ENCODE data around the gene IGSF9B.

The IGSF9B gene

GRCh38 chr11:133897331-133897650 is 59.5 kb downstream of the IGSF9B start:
- DNase-seq: no peak

DNA sequence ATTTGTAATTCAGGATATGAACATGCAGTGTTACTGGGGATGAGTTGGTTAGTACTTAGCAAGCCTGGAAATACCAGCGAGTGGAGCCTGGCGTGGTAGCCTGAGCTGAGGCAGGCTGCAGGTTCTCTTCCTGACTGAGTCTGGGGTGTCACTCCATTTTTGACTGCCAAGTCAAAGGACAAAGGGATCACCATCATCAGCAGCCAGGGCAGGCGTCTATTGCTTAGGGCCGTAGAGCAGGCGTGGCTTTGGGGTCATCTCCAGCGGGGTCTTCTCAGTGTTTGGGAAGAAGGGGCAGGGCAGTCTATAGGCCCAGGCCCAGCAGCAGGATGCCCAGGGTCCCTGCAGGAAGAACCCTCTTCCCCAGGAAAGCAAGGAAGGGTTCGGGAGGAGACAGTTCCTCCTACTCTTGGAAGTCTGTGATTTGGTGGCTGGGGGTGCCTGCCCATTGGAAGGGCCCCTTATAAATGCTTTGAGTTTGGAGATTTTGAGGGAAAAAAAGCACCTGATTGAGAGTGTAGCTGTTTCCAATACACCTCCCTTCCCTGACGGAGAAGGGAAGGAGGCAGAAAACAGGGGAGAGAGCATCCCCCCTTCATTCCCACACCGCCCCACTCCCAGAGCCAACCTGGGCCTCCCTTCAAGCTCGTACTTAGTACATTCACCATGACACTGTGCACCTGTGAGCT is 60.0 kb downstream of the IGSF9B start:
- no peak for DNase-seq

DNA sequence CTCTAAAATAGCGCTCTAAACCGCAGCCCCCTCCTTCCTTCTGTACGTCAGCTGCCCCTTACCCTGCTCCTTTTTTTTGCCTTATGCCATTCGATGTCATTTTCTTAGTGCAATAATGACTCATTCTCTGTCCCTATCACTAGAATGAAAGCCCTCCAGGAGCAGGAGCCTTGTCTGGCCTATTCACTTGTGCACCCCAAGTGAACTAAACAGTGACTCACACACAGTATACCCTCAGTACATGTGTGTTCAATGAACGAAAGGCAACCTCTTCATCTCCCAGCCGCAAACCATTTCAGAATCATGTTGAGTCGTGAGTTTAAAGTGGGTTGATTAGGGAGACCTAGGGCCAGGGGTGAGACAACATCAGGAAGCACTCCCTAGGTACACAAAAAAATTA is 60.7 kb downstream of the IGSF9B start:
- DNase-seq: no peak

- no peak for DNase-seq
Observed at GRCh38 chr11:133895551-133895950, 61.2 kb downstream of the IGSF9B start.

DNA sequence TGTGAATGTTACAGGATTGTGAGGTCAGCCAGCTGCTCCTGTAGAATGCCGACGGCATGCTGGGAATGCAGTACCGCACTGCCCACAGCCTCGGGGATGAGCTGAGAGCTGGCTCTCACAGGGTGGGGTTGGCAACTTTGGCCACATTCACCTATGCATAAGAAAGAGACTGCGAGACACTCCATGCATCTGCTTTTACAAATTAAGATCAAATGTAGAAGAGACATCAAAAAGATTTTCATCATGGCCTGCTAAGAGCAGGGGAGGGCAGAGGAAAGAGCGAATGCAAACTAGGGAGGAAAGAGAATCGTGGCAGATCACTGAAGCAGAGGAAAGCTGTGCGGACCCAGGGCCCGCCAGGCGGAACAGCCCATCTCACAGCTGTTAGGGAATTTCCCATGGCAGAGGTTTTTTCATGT is 61.7 kb downstream of the IGSF9B start:
- DNase-seq: no peak

DNA sequence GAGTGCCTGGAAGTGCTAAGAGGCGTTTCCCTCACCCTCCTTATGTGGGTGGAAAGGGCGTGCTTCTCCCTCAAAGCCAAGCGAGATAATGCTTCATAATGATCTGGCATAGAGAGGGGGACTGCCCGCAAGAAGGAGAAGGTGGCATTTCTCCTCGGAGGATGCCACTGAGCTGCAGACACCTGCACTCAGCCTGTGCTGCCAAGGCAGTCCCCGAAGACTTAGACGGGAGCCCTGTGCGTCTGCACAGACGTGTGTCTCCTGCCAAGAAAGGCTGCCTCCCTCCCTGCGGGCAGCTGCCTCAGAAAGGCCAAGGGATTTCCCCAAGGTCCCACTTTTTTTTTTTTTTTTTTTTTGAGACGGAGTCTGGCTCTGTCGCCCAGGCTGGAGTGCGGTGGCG is 63.4 kb downstream of the IGSF9B start:
- DNase-seq: no peak

DNA sequence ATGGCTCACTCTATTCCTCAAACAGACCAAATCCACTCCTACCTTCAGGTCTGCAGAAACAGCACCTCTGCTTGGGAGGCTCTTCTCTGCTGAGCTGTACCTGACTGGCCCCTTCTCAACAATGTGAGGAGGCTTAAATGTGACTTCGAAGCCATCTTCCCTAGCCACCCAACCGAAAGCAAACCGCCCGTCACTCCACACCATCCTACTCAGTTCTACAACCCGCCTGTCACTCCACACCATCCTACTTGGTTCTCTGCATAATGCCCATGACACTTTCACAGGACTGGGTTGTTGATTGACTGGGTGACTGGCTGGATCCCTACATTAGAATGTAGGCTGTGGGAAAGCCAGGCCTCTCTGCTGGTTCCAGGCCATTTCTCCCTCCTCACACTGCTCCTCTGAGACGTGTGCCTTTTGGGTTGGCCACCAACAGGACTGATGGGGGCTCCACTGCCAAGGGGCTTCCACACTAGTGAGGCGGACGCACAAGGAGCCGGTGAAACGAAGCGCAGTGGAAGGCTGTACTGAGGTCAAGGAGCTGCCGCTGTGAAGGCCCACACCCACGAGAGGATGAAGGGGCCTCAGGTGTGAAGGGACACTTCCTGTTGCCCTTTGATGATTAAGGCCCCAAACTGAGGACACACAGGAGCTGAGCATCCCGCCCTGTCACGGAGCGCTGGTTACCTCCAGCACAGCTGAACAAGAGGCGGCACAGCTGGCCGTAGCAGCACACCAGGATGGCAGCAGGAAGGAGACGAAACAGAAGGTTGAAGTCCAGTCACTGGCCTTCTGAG is 64.0 kb downstream of the IGSF9B start:
- DNase-seq: no peak

- DNase-seq: no peak
Observed at GRCh38 chr11:133892126-133892525, 64.6 kb downstream of the IGSF9B start.

GRCh38 chr11:133889893-133890292 is 66.9 kb downstream of the IGSF9B start:
- no peak for DNase-seq

DNA sequence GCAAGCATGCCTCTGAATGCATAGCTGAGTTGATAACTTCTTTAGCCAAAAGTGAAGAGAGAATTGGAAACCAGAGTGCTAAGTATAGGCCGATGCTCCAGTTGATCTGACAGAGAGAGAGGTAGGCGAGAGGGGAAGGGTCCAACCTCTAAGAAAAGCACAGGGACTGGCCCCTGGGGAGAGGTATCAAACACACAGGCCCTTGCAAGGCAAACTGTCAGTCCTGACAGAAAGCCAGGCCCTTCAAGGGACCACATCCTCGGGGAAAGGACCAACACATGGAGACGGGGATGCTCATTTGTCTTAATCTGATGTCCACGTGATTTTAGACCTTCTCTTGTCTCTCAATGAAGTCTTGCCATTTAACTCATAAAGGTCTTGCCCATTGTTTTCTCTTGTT is 67.6 kb downstream of the IGSF9B start:
- DNase-seq: no peak

GRCh38 chr11:133887692-133888332 is 69.0 kb downstream of the IGSF9B start:
- no peak for DNase-seq

DNA sequence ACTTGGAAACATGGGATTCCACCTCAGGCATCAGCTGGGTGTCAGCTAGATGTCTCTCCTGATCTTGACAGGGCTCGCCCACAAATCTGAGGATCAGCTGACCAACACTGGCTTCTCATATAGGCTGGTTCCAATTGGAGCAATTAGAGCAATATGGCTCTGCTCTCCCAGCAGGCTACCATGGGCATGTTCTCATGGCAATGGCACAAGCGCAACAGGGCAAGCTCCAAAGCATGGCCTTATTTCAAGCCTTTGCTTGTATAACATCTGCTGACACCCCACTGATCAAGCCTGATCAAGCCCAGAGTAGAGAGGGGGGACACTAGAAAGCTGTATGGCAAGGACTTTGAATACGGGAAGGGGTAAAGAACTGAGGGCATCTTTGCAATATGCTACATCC is 70.7 kb downstream of the IGSF9B start:
- DNase-seq: no peak

- no peak for DNase-seq
Observed at GRCh38 chr11:133872160-133872559, 84.6 kb downstream of the IGSF9B start.

DNA sequence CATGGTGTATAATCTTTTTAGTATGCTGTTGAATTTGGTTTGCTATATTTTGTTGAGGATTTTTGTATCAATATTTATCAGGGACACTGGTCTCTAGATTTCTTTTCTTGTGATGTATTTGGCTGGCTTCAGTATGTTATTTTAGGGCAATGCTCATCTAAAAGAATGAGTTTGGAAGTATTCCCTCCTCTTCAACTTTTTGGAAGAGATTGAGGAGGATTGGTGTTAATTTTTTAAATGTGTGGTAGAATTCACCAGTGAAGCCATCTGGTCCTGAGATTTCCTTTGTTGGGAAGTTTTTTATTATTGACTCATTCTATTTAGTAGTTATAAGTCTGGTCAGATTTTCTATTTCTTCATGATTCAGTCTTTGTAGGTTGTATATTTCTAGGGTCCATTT is 89.3 kb downstream of the IGSF9B start:
- DNase-seq: no peak

GRCh38 chr11:133865466-133865865 is 91.3 kb downstream of the IGSF9B start:
- DNase-seq: no peak

GRCh38 chr11:133864756-133865155 is 92.0 kb downstream of the IGSF9B start:
- no peak for DNase-seq

GRCh38 chr11:133860151-133860550 is 96.6 kb downstream of the IGSF9B start:
- DNase-seq: no peak
